ENCODE measurements around the gene SYNRG.

The SYNRG gene

GRCh38 chr17:37605081-37605480, 4.1 kb downstream of the SYNRG start:
- TF ChIP-seq, protein P1, sequence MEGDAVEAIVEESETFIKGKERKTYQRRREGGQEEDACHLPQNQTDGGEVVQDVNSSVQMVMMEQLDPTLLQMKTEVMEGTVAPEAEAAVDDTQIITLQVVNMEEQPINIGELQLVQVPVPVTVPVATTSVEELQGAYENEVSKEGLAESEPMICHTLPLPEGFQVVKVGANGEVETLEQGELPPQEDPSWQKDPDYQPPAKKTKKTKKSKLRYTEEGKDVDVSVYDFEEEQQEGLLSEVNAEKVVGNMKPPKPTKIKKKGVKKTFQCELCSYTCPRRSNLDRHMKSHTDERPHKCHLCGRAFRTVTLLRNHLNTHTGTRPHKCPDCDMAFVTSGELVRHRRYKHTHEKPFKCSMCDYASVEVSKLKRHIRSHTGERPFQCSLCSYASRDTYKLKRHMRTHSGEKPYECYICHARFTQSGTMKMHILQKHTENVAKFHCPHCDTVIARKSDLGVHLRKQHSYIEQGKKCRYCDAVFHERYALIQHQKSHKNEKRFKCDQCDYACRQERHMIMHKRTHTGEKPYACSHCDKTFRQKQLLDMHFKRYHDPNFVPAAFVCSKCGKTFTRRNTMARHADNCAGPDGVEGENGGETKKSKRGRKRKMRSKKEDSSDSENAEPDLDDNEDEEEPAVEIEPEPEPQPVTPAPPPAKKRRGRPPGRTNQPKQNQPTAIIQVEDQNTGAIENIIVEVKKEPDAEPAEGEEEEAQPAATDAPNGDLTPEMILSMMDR (conservative IDR thresholded peaks at IDR 0.05; ENCODE audit: low read depth), result no peak
- POLR2A ChIA-PET (ENCODE audit: low non-redundant PET), result no interaction called here
- CTCF ChIA-PET, result interaction anchor here (0.5 kb wide), 1 partner anchor 10 kb away, joined by 4 read pairs; no protein-coding TSS in a partner anchor
- H3K27ac ChIP-seq, result no peak overlapping the region
- no peak for DNase-seq (ENCODE audit: low spot score)

GRCh38 chr17:37604556-37604955, 4.7 kb downstream of the SYNRG start:
- no peak overlapping the region for H3K27ac ChIP-seq
- POLR2A ChIA-PET (ENCODE audit: low non-redundant PET), result no interaction called here
- DNase-seq (ENCODE audit: low spot score), result no peak
- TF ChIP-seq, protein P1 (conservative IDR thresholded peaks at IDR 0.05; ENCODE audit: low read depth), result no peak
- CTCF ChIA-PET, result interaction anchor here (0.5 to 0.7 kb wide), 3 partner anchors 9 to 68 kb away, joined by 3 to 4 read pairs (median 4); no protein-coding TSS in a partner anchor

DNA sequence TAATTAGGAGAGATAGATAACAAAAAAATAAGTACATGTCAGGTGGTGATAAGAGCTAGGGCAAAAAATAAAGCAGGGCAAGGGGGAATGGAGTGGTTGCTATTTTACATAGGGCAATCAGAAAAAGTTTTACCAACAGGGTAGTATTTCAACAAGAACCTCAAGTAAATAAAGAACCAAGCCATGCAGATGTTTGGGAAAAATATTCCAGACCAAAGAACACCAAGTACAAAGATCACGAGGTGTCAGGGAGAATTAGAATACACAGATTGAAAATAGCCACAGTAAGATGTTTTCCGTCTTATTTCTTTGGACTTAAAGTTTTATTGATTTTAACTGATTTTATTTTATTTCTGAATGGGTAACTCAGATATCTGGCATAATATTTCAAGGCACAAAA, 11.1 kb downstream of the SYNRG start:
- DNase-seq (ENCODE audit: low spot score), result no peak
- POLR2A ChIA-PET (ENCODE audit: low non-redundant PET), result no interaction called here
- no peak overlapping the region for H3K27ac ChIP-seq
- TF ChIP-seq, protein P1 (conservative IDR thresholded peaks at IDR 0.05; ENCODE audit: low read depth), result no peak
- CTCF ChIA-PET, result no interaction called here

GRCh38 chr17:37592291-37592690, 16.9 kb downstream of the SYNRG start:
- DNase-seq (ENCODE audit: low spot score), result no peak
- POLR2A ChIA-PET (ENCODE audit: low non-redundant PET), result no interaction called here
- TF ChIP-seq, protein P1 (conservative IDR thresholded peaks at IDR 0.05; ENCODE audit: low read depth), result no peak
- CTCF ChIA-PET, result interaction anchor here (0.9 kb wide), 1 partner anchor 21 kb away, joined by 3 read pairs; no protein-coding TSS in a partner anchor
- H3K27ac ChIP-seq, result no peak overlapping the region

- ChIA-PET POLR2A (ENCODE audit: low non-redundant PET) (no interaction called here), CTCF (interaction anchor here (0.7 to 1.6 kb wide), 4 partner anchors 13 to 298 kb away, joined by 3 to 6 read pairs (median 4); no protein-coding TSS in a partner anchor)
These were observed 24.2 kb downstream of the SYNRG start for GRCh38 chr17:37585066-37585465.

GRCh38 chr17:37576281-37576680, 32.9 kb downstream of the SYNRG start:
- POLR2A ChIA-PET (ENCODE audit: low non-redundant PET), result no interaction called here
- DNase-seq (ENCODE audit: low spot score), result no peak
- H3K27ac ChIP-seq, result no peak overlapping the region
- TF ChIP-seq, protein P1 (conservative IDR thresholded peaks at IDR 0.05; ENCODE audit: low read depth), result no peak
- CTCF ChIA-PET, result no interaction called here

More at GRCh38 chr17:37585066-37585465, 24.2 kb downstream of the SYNRG start:
- H3K27ac ChIP-seq, result no peak overlapping the region
- no peak for DNase-seq (ENCODE audit: low spot score)
- TF ChIP-seq, protein P1 (conservative IDR thresholded peaks at IDR 0.05; ENCODE audit: low read depth), result no peak

Data from RWPE1 (cell line).